HG02759 (cell line): ENCODE measurements around the gene ANO9.
A peak's percentile ranks its signal among the peaks of the same experiment; 100 is the strongest.
"Not testable (repeated sequence)": the region's sequence is repeated elsewhere in the genome, so short reads cannot be mapped to it uniquely, and the experiment has no call there.

Source experiments
- ATAC-seq: cut with Tn5 transposase; IDR thresholded peaks from one replicate; pipeline ENCODE4 v1.9.1; 2021; ENCODE audit warnings: mild to moderate bottlenecking, moderate library complexity; ENCODE audit not compliant: unreplicated experiment

Gene ANO9

GRCh38 chr11:417652-418342 is 24.0 kb downstream of the ANO9 start:
- ATAC-seq = no peak

- ATAC-seq = peak; percentile 47
Measured at GRCh38 chr11:416757-417621, 24.8 kb downstream of the ANO9 start.

- no peak for ATAC-seq
Measured at GRCh38 chr11:416051-416756, 25.6 kb downstream of the ANO9 start.

GRCh38 chr11:415640-416041 is 26.2 kb downstream of the ANO9 start:
- ATAC-seq = no peak

GRCh38 chr11:414318-414857 is 27.4 kb downstream of the ANO9 start:
- no peak for ATAC-seq

GRCh38 chr11:413120-414081 is 28.4 kb downstream of the ANO9 start:
- ATAC-seq = no peak

DNA sequence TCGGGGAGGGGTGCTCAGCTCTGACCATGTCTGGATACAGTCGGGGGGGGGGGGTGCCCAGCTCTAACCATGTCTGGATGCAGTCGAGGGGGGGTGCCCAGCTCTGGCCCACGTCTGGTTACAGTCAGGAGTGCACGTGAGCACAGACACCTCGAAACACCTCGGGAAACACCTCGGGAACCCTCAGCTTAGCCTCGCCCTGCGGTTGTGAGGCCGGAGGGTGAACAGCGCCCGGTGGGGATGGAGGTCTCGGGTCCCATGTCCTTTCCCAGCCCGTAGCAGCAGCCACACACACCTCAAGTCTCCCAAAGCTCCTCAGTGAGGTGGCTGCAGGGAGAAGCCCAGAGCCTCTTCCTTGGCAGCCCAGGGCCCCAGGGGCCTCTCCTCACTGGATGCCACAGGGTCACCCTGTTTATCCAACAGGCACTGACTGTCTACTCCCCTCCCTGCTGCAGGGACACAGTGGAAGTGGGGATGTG is 29.1 kb downstream of the ANO9 start:
- ATAC-seq = no peak

DNA sequence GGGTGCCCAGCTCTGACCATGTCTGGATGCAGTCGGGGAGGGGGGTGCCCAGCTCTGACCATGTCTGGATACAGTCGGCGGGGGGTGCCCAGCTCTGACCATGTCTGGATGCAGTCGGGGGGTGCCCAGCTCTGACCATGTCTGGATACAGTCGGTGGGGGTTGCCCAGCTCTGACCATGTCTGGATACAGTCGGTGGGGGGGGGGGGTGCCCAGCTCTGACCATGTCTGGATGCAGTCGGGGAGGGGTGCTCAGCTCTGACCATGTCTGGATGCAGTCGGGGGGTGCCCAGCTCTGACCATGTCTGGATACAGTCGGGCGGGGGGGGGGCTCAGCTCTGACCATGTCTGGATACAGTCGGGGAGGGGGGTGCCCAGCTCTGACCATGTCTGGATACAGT is 30.3 kb downstream of the ANO9 start:
- not testable (repeated sequence) for ATAC-seq

GRCh38 chr11:410711-411110 is 31.1 kb downstream of the ANO9 start:
- ATAC-seq = not testable (repeated sequence)

- no peak for ATAC-seq
Measured at GRCh38 chr11:409600-410483, 32.0 kb downstream of the ANO9 start.

GRCh38 chr11:409008-409599 is 32.7 kb downstream of the ANO9 start:
- no peak for ATAC-seq

GRCh38 chr11:408154-409007 is 33.4 kb downstream of the ANO9 start:
- ATAC-seq = no peak

DNA sequence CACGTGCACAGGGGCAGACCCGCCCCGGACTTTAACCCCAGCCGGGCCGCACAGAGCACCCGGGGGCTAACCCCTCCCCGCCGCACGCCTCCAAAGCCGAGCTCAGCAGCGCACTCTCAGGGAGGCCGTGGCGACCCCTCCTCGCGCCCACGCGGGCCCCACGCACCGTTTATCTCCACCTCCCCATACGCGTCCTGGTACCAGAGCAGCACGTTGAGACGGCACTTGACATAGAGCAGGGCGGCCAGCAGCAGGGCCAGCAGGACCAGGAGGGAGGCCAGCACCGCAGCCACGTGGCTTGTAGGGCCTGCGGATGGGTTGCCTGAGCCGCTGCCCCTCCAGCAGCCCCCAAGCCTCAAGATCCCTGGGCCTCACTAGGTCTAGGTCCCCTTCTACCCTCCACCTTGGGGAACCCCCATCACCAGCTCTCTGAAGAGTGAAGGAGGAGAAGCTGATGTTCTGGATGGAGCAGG is 34.1 kb downstream of the ANO9 start:
- ATAC-seq = no peak

DNA sequence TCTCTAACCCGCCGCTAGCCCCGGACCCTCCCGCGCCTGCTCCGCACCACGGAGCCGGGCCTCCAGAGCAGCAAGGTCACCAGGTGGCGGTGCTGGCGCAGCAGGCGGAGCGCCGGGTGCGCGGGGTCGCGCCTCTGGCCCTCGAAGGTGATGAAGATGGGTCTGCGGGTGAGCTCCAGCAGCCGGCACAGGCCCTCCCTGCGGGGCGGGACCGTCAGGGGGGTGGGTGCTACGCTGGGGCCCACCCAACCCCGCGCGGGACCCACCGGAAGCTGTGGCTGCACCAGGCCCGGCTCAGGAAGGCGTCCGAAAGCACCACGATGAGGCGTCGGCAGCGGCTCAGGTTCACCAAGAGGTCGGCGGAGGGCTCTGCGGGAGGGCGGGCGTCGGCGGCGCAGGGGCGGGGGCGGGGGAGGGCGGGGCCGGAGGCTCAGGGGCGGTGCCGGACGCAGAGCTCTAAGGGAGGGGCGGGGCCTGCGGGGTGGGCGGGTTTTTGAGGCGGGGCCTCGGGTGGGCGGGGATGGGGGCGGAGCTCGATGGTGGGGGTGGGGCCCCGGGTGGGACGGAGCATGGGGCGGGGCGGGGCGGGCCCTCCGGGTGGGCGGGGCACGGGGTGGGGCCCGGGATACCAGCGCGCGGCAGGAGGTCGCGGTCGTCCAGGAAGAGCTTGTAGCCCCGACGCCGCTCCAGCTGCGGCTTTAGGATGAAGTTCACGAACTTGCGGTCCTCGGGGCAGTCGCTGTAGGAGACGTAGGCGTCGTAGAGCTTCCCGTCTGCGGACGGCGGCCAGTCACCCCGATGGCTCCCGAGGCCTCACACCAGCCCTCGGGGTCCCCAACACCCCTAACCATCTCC is 34.8 kb downstream of the ANO9 start:
- peak; percentile 86 for ATAC-seq

DNA sequence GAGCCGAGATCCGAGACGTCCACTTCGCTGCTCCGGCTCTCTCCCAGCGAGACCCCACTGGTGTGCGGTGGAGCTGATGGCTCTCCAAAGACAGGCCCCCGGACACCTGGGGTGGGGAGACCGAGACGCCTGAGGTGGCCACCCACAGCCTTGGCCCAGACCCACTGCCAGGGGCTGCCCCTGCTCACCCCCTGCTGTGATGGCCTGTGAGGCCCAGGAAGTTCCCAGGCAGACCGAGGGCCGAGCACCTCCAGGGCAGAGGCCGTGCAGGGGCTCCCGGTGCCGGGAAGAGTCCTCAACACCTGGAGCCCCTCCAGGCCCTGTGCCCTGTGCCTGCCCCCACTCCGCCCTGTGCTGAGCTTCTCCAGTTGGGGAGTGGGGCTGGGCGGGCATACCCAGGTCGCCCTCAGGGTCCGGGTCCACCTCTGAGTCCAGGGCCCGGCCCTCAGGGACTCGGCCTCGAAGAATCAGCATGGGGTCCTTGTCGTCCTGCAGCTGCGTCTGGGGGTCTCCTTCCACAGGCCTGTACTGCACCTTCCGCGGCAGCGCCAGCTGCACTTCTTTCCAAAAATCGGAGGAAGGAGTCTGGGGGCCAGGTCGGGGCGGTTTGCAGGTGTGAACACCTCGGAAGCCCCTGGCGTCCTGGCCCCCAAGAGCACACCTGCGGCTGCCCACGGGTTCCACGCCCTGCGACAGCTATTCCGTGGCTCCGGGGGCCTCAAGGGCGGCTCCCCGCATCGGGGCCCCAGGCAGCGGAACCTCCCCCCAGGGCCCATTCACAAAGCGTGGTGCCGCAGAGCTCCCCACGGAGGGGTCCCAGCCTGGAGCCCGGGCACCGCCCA is 35.6 kb downstream of the ANO9 start:
- no peak for ATAC-seq
